Measurements from ENCODE around the gene AGAP3.

GRCh38 chr7:151064454-151064853 is 21.8 kb upstream of the AGAP3 start:
- TF ChIP-seq GATA3 (IDR thresholded peaks at IDR 0.05; ENCODE audit: low read depth, low read length): no peak
- TF ChIP-seq GATA2 (IDR thresholded peaks at IDR 0.05; ENCODE audit: low read depth, low read length): no peak
